Suppressor macrophage (primary cell): ENCODE results near the gene TMEM52.
"Not testable (repeated sequence)": the region's sequence is repeated elsewhere in the genome, so short reads cannot be mapped to it uniquely, and the experiment has no call there.

Experiments
- DNase-seq, 4 experiments: peaks; one replicate each; pipeline ENCODE4 v3.0.0-alpha.2; 2020 to 2022

The TMEM52 gene

GRCh38 chr1:1945782-1946393, 26.8 kb upstream of the TMEM52 start:
- DNase-seq: no peak

DNA sequence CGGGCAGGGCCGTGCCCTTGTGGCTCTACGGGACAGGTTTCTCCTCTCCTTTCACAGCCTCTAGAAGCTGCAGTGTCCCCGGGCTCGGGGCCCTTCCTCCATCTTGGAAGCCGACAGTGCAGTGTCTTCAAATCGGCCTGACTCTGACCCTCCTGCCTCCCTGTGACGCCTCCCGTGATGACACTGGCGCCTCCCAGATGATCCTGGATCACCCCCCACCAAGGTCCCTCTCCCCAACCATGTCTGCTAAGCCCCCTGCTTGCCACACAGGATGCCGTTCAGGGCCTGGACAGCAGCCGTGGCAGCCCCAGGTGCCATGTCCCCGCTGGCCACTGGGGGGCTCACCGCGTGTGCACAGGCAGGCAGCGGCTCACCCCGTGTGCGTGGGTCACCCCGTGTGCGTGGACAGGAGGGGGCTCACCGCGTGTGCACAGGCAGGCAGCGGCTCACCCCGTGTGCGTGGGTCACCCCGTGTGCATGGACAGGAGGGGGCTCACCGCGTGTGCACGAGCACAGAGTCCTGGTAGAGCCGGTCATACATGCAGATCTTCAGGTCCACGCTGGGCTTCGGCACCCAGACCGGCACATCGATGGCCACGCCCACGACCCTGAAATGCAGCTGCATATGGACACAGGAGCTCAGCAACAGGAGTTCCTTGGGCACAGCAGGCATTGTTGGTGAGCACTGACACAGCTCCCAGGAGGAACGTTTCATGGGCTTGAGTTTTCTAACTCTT, 24.9 kb upstream of the TMEM52 start:
- peak; percentile 45 to 77 (median 60) for DNase-seq

GRCh38 chr1:1942753-1943656, 23.9 kb upstream of the TMEM52 start:
- no peak for DNase-seq

- DNase-seq: no peak
Measured at GRCh38 chr1:1941868-1942752, 23.0 kb upstream of the TMEM52 start.

DNA sequence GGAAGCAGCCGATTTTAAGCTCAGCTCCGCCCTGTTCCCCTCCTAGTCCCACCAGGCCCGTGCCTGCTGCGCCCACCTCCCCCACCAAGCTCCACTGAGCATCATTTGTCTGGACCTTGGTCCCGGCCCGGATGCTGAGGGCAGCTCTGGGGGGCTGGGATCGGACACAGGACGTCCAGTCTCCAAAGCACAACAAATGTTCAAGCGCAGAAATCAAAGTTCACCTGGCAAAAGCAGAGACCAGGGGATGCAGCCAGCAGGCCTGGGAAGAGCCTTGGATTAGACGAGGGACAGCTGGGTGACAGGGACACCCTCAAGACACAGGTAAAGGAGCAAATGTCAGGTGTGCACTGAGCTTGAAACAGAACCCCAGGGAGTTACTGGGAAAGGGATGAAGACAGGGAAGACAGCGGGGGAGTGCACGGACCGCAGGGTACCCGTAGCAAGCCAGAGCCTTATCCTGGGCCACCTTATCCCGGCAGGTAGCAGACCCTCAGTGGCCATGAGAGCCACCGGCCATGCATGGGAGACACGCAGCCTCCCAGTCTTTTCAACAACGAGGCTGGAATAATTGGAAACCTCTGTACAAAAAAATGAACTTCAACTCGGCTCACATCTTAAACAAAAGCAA, 22.2 kb upstream of the TMEM52 start:
- no peak for DNase-seq

- no peak for DNase-seq
Measured at GRCh38 chr1:1940123-1940425, 21.0 kb upstream of the TMEM52 start.

- DNase-seq: no peak
Measured at GRCh38 chr1:1939296-1940122, 20.4 kb upstream of the TMEM52 start.

GRCh38 chr1:1938613-1939295, 19.7 kb upstream of the TMEM52 start:
- no peak for DNase-seq

DNA sequence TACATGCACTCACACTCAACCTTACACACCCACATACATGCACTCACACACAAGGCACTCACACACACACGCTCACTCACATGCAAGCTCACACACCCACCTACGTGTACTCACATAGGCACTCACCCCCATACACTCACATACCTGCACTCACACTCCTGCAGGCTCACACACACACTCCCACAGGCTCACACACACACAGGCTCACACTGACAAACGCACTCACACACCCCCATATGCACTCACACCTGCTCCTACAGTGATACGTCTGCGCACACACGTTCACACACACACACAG, 19.1 kb upstream of the TMEM52 start:
- DNase-seq: no peak

DNA sequence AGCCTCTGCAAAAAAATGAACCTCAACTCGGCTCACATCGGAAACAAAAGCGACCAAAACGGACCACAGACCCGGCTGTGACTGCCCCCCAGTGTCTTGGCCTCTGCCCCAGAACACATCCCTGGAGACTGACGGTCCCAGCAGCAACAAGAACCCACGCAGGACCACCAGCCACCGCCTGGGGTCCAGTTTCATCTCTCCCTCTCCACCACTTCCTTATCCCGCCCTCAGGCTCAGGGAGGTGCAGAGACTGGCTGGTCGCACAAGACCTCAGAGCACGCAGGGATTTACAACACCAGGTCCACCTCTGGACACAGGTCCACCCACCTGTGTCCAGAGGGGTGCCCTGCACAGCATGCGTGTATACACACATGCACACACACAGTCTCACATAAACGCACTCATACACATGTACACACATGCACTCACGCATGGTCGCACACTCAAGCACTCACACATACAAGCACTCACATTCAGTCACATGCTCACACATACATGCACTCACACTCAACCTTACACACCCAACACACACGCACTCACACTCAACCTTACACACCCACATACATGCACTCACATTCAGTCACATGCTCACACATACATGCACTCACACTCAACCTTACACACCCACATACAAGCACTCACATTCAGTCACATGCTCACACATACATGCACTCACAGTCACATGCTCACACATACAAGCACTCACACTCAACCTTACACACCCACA, 18.6 kb upstream of the TMEM52 start:
- no peak for DNase-seq

DNA sequence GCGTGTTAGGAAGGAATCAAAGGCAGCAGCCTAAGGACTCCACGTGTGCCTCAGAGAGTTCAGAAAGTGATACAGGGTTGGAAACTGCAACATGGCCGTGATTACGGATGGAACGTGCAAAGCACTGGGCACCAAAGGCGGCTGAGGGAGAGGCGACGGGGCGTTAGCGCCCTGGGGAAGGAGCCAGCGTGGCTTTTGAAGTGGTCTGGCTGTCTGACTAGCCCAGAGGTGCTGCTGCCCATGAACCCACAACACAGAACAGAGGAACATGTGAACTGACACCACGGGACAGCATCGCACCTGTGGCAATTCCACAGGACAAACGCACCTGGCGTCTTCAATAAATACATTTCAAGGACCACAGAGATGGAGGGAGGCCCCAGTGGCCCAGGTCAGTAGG, 18.0 kb upstream of the TMEM52 start:
- no peak for DNase-seq

GRCh38 chr1:1934848-1935247, 15.8 kb upstream of the TMEM52 start:
- not testable (repeated sequence) for DNase-seq

GRCh38 chr1:1929639-1930545, 10.8 kb upstream of the TMEM52 start:
- no peak for DNase-seq

- DNase-seq: no peak
Measured at GRCh38 chr1:1929102-1929638, 10.1 kb upstream of the TMEM52 start.

GRCh38 chr1:1928231-1929101, 9.4 kb upstream of the TMEM52 start:
- DNase-seq: no peak

DNA sequence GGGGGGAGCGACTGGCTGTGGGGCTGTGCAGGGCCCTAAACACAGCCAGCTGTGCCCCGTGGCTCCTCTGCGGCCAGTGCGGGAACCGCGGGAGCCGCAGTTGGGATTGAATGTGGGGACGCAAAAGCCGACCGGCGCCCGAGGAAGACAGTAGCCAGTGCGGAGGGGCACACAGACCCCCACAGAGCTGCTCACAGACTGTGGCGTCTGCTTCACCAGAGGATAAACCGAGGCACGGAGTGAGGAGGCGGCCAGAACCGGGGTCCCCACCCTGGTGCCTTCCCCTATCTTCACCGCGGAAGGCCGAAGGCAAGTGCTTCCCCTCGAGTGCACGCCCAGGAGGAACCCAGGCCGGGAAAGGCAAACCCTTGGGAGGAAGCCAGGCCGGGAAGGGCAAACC, 8.7 kb upstream of the TMEM52 start:
- DNase-seq: no peak

- DNase-seq: no peak
Measured at GRCh38 chr1:1926886-1927660, 8.0 kb upstream of the TMEM52 start.
